C4-2B (cell line): ENCODE data around the gene ZSWIM1.
"Not testable (repeated sequence)": the region's sequence is repeated elsewhere in the genome, so short reads cannot be mapped to it uniquely, and the experiment has no call there.

Experiments used
- CTCF ChIP-seq: fragments of 450-650 bp; conservative IDR thresholded peaks from 2 replicates; pipeline ENCODE4 v1.5.1; 2017; ENCODE audit warnings: mild to moderate bottlenecking
- ZFX ChIP-seq: fragments of 450-650 bp; IDR thresholded peaks from 2 replicates; pipeline ENCODE4 v1.6.1; 2017

DNA sequence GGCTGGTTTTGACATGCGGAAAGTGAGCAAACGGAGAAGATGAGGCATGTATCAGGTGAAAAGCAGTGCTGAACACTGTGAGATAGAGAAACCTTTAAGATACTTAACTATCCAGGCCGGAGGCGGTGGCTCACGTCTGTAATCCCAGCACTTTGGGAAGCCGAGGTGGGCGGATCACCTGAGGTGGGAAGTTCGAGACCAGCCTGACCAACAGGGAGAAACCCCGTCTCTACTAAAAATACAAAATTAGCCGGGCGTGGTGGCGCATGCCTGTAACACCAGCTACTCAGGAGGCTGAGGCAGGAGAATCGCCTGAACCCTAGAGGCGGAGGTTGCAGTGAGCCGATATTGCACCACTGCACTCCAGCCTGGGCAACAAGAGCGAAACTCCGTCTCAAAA, 50.7 kb downstream of the ZSWIM1 start:
- TF ChIP-seq CTCF, ZFX: not testable (repeated sequence)
